ENCODE results near the gene LRTM2. TPM values are rescaled to one million over a fixed set of nuclear protein-coding genes. Genes with fewer than 3 reads are reported as not detected.

Gene LRTM2
- total RNA-seq, 2 donors from 2014 or later: not detected

DNA sequence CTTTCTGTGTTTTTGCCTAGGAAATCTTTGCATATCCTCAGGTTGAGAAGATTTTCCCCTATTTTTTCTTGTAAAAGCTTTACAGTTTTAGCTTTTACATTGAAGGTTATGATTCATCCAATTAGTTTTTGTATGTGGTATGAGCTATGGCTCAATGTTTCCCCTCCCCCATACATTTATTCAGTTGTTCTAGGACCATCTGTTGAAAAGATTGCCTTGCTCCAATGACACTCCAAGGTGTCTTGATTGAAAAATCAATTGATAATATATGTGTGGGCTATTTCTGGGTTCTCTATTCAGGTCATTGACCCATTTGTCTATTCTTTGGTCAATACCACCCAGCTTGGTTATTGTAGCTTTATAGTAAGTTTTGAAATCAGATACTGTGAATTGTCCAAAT, 42.6 kb downstream of the LRTM2 start:
- DNase-seq (ENCODE audit: low spot score): no peak
- no peak for ATAC-seq (ENCODE audit: insufficient number of reproducible peaks, low FRiP score, low read depth)
- TF ChIP-seq, protein P1, sequence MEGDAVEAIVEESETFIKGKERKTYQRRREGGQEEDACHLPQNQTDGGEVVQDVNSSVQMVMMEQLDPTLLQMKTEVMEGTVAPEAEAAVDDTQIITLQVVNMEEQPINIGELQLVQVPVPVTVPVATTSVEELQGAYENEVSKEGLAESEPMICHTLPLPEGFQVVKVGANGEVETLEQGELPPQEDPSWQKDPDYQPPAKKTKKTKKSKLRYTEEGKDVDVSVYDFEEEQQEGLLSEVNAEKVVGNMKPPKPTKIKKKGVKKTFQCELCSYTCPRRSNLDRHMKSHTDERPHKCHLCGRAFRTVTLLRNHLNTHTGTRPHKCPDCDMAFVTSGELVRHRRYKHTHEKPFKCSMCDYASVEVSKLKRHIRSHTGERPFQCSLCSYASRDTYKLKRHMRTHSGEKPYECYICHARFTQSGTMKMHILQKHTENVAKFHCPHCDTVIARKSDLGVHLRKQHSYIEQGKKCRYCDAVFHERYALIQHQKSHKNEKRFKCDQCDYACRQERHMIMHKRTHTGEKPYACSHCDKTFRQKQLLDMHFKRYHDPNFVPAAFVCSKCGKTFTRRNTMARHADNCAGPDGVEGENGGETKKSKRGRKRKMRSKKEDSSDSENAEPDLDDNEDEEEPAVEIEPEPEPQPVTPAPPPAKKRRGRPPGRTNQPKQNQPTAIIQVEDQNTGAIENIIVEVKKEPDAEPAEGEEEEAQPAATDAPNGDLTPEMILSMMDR (IDR thresholded peaks at IDR 0.05): no peak
- H3K4me3 ChIP-seq: no peak overlapping the region
- no peaks in the 10 kb centered on the region for H3K4me1 ChIP-seq (ENCODE audit: control insufficient read depth in 1 of 2, low read depth in 2 of 2)
- no peak overlapping the region for H3K27ac ChIP-seq
- no peaks in the 10 kb centered on the region for H3K9me3 ChIP-seq
- H3K36me3 ChIP-seq: no peaks in the 10 kb centered on the region
- H3K27me3 ChIP-seq (replicated peaks; ENCODE audit: insufficient read depth): no peaks in the 10 kb centered on the region

DNA sequence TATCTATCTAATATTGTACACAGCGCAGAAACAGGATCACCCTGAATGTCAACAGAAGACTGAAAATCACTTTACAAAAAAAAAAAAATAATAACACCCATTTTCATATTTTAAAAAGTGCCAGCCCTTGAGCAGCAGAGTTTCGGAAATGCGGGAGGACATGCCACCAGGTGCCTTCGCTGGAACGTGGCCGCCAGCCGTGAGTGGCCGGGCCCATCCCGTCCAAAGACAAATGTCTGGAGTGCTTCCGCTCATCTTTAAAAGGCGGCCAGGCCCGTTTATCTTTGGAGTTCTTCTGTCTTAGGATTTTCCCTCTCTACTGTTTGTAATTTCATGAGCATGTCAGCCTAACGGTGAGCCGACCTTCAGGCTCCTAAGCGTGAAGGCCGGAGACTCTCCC, 43.5 kb downstream of the LRTM2 start:
- Histone ChIP-seq H3K36me3 (no peaks in the 10 kb centered on the region), H3K27me3 (replicated peaks; ENCODE audit: insufficient read depth) (no peaks in the 10 kb centered on the region), H3K9me3 (no peaks in the 10 kb centered on the region), H3K27ac (no peak overlapping the region), H3K4me1 (ENCODE audit: control insufficient read depth in 1 of 2, low read depth in 2 of 2) (no peaks in the 10 kb centered on the region), H3K4me3 (no peak overlapping the region)
- TF ChIP-seq, protein P1 (IDR thresholded peaks at IDR 0.05): no peak
- no peak for DNase-seq (ENCODE audit: low spot score)
- no peak for ATAC-seq (ENCODE audit: insufficient number of reproducible peaks, low FRiP score, low read depth)

DNA sequence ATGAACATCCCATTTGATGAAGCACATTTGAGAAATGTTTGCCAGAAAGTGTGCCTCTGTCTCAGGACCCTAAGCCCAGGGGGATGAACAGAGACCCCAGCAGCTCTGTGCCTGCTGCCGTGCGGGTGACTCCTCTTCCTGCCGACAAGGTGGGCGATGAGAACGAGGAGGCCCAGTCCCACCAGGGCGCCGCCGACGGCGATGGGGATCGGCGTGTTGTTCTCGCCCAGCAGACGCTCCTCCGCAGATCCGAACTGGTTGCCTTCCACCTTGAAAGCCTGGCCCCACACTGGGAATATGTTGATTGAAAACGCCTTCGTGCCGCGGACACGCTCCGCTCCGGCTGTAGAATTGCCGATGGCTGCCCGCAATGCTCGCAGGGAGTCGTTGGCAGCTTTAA, 44.1 kb downstream of the LRTM2 start:
- ATAC-seq (ENCODE audit: insufficient number of reproducible peaks, low FRiP score, low read depth) (no peak), DNase-seq (ENCODE audit: low spot score) (no peak)
- TF ChIP-seq, protein P1 (IDR thresholded peaks at IDR 0.05): no peak
- no peaks in the 10 kb centered on the region for H3K9me3 ChIP-seq
- no peak overlapping the region for H3K27ac ChIP-seq
- H3K27me3 ChIP-seq (replicated peaks; ENCODE audit: insufficient read depth): no peaks in the 10 kb centered on the region
- H3K4me3 ChIP-seq: no peak overlapping the region
- no peaks in the 10 kb centered on the region for H3K4me1 ChIP-seq (ENCODE audit: control insufficient read depth in 1 of 2, low read depth in 2 of 2)
- no peaks in the 10 kb centered on the region for H3K36me3 ChIP-seq

DNA sequence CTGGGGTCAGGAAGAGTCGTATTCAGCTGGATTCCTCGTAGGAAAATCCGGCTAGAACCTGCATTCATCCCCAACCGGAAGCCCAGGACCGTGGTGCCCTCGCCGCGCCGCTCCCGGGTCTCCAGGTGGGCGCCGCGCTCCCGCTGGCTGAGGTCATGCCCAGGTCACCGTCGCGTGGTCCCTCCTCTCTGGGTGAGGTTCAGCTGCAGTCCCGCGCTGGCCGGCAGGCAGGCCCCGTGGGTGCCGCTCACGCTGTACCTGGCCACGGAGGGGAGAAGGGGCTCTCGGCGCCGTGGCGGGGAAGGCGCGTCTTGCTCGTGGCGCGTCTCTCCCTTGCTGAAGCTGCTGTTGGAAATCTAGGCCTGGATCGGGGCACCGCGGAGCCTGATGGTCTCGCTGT, 44.5 kb downstream of the LRTM2 start:
- TF ChIP-seq, protein P1 (IDR thresholded peaks at IDR 0.05): no peak
- Histone ChIP-seq H3K4me1 (ENCODE audit: control insufficient read depth in 1 of 2, low read depth in 2 of 2) (no peaks in the 10 kb centered on the region), H3K27ac (no peak overlapping the region), H3K27me3 (replicated peaks; ENCODE audit: insufficient read depth) (no peaks in the 10 kb centered on the region), H3K9me3 (no peaks in the 10 kb centered on the region), H3K4me3 (no peak overlapping the region), H3K36me3 (no peaks in the 10 kb centered on the region)
- DNase-seq (ENCODE audit: low spot score) (no peak), ATAC-seq (ENCODE audit: insufficient number of reproducible peaks, low FRiP score, low read depth) (no peak)

DNA sequence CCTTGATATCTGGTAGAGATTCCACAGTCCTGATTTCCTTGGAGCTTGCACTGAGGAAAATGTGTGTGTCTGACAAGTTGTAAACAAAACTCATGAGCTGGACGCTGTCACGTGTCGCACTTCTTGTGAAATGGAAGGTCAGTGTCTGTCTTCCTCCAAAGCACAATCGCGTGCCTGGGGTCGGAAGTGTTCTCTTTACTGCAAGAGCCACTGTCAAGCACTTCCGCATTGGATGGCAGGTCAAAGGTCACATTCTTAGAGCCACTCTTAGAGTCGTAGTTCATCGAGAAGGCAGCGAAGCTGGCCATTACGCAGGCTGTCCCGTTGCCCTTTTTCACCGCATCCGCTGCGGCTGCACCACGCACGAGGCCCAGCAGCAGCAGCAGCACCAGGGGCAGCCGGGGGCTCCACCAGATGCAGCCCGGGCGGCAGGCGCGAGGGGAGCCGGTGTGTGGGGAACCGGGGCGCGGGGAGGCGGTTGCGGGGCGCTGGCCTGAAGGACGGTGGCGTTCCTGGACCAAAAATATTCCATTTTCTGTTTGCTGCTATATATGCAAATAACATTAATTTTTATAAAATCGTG, 45.0 kb downstream of the LRTM2 start:
- H3K27ac ChIP-seq: no peak overlapping the region
- TF ChIP-seq, protein P1 (IDR thresholded peaks at IDR 0.05): no peak
- H3K4me3 ChIP-seq: no peak overlapping the region
- DNase-seq (ENCODE audit: low spot score) (no peak), ATAC-seq (ENCODE audit: insufficient number of reproducible peaks, low FRiP score, low read depth) (no peak)
- no peaks in the 10 kb centered on the region for H3K36me3 ChIP-seq
- no peaks in the 10 kb centered on the region for H3K4me1 ChIP-seq (ENCODE audit: control insufficient read depth in 1 of 2, low read depth in 2 of 2)
- H3K9me3 ChIP-seq: no peaks in the 10 kb centered on the region
- no peaks in the 10 kb centered on the region for H3K27me3 ChIP-seq (replicated peaks; ENCODE audit: insufficient read depth)

Measured in thoracic aorta (tissue), 2 donors.